Right forelimb (tissue), 1 donor: Measurements from ENCODE around the gene TBRG4.

ENCODE experiments used
- DNase-seq: peaks from one replicate; pipeline ENCODE4 v3.0.0-alpha.2; 2018

TBRG4 gene

DNA sequence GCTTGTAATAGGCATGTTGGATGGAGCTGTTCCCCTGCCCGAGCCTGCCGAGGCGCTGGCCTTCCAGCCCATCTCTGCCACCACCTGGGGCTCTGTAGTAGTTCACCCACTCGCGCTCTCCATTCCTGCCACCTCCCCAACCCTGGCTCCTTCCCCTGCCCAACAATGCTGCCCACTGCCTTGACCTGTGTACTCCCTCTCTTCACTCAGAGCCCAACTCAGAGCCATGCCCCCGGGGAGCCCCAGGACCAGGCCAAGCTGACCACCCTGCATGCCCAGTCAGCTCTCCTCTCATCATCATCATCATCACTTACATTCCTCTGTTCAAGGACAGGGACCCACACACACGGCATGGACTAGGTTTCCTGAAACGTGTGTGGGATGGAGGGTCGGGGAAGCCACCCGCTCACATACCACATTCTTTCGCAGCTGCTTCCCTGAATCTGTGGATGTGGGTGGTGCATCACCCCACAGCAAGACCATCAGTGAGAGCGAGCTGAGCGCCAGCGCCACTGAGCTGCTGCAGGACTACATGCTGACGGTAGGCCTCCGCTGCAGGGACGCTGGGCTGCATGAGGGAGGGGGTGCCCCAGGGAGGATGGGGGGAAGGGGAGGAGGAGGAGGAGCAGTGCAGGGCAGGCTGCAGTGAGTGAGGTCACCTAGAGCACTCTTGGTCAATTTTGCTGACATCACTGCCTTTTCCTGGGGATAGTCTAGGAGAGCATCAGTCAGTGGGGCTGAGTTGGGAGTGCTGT lies 38.3 kb downstream of the TBRG4 start:
- DNase-seq: no peak

DNA sequence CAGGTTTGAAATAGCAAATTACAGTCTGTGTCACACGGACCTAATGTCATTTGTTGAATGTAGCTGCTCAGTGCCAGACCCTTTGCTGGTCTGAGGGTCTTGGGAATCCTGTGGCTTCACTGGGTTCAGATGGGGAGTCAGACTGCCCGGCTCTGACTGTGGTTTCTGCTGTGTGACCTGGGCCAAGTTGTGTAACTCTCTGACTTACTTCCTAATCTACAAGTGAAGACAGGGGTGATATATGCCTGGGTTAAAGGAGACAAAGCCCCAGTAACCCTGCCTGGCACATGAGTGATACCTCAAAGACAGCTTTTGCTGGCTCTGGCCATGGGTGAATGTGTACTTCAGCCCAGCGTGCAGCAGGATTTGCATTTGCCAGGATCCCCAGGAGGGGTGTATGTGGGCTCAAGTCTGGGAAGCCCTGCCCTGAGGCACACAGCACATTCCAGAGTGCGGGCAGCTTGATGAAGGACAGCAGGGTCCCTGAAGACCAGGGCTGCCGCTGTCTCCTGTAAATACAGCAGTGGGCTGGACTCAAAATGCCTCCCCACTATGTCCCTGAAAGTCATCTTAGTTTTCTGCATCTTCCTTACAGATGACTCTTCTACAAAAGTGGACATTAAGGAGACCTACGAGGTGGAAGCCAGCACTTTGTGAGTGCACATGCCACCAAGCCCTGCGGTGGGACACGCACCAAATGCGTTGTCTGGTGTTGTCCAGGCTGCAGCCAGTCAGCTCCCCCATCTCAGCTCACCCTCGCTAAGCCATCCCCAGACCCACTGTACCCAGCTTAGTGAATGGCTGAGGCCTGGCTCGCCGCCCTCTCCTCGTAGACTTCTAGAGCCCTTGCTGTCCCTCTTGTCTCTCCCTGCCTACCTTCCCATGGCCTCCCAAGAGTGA lies 39.1 kb downstream of the TBRG4 start:
- no peak for DNase-seq

DNA sequence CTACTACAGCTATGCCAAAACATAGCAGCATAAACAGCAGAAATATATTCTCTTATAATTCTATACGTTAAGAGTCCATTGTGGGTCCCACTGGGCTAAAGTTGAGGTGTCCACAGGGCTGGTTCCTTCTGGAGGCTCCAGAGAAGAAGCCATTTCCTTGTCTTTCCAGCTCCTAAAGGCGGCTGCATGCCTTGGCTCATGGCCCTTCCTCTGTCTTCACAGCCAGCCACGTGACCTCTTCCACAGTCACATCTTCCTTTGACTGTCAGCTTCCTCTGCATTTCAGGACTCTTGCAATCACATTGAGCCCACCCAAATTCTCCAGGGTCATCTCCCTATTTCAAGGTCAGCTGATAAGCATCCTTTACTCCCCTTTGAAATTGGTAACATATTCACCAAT lies 40.0 kb downstream of the TBRG4 start:
- DNase-seq: no peak

DNA sequence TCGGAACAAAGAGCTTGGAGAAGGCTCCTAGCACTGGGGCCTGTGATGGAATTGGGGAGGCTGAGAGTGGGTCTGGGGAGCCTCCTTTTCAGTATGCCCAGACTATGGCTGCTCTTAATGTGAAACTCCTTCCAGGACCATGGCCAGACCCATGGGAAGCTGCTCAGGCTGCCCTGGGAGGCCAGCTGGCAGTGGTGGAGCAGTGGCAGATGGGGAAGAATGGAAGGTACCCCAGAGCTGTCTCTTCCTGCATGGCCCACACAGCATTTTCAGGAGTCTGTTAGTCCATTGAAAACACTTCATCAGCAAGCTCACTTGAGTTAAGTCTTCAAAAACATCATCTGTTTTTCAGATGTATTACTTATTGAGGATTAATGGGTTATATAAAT lies 41.2 kb downstream of the TBRG4 start:
- DNase-seq: no peak

DNA sequence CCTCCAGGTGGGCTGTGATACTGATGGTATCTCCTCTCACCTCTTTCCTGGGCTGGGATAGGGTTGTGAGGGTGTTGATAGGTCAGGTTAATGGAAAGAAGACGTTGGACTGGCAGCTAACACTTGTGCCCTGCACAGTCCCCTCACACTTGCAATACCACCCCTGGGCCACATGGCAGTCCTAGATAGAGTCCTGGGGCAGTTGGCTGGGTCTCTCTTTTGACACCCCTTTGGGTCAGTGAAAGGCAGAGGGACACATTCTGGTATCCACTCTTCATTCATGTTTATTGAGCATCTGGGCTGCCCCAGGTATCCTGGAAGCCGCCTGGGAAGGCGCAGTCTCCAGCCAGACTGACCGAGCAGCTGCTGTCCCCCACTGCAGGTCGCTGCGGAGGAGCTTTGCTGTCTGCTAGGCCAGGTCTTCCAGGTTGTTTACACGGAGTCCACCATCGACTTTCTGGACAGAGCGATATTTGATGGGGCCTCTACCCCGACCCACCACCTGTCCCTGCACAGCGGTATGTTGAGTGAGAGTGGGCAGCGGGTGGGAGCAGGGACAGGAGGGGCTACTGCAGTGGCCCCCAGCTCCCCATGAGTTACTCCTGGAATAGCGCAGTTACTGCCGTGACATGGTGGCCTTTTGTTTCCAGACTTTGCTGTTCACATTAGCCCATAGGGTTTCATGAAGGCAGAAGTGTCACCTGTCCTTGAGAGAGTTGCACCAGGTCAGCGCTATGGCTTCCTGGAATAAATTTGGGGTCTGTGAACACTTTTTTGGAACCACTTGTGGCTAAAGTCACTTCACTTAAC lies 41.8 kb downstream of the TBRG4 start:
- no peak for DNase-seq

DNA sequence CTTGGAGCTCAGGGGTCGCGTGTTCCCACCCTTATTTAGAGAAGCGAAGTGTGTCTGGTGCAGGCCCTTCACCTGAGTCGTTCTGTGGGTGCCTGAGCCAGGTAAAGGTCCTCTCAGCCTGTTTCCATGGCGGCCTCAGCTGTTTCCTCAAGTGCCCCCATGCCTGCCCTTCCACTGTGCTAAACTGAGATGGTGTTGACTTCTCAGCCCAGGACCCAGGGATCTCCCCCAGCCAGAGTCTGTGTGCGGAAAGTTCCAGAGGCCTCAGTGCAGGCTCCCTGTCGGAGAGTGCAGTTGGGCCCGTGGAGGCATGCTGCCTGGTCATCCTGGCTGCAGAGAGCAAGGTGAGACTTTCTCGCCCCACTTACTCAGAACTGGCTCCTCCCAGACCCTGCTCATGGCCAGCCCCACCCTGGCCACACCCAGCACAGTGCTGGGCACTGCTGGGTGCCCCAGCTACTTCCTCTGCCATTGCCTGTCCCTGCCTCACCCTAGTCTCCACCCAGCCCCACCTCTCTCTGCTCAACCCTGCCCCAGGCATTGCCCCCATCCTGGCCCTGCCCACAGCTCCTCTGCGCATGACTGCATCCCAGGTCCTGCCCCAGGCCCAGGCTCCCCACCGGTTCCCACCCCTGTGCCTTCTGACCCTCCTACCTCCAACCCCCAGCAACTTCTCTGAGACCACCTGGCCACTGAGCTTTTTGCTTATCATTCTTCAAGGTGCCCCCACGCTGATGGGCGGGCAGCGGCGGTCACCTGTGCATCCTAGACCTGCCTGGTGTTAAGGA lies 43.1 kb downstream of the TBRG4 start:
- no peak for DNase-seq

DNA sequence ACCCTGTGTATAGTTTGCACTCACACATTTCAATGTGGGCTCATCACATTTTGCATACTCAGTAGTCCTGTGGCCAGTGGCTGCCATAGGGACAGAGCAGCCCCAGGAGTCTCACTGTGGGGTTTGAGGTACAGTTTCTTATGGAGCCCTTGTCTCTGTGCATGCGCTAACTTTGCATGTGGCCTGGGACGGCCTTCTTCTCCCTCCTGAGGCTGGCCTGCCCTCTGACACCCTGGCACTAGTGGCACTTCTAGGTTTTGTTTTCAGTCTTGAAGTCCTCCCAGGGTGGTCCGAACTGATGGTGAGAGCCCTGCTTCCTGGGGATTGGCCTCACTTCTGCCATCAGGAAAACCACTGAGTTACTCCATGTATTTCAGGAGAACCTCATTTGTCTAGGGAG lies 43.9 kb downstream of the TBRG4 start:
- no peak for DNase-seq

DNA sequence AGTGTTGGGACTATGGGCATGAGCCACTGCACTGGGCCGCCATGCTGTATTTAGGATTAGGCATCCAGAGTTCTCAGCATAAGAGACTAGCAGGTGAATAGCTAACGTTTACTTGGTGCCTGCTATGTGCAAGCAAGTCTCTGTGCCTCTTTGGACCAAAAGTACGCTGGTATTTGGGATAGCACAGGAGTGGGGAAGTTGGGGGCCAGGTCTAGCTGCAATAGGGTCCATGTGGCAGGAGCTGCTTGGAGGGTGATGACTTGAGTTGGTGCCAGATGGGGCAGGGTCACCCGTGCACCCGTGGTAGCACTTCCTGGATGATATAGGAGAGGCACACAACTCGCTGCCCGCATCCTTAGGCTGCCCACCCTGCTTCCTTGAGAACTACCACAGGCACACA lies 45.1 kb downstream of the TBRG4 start:
- DNase-seq: no peak

DNA sequence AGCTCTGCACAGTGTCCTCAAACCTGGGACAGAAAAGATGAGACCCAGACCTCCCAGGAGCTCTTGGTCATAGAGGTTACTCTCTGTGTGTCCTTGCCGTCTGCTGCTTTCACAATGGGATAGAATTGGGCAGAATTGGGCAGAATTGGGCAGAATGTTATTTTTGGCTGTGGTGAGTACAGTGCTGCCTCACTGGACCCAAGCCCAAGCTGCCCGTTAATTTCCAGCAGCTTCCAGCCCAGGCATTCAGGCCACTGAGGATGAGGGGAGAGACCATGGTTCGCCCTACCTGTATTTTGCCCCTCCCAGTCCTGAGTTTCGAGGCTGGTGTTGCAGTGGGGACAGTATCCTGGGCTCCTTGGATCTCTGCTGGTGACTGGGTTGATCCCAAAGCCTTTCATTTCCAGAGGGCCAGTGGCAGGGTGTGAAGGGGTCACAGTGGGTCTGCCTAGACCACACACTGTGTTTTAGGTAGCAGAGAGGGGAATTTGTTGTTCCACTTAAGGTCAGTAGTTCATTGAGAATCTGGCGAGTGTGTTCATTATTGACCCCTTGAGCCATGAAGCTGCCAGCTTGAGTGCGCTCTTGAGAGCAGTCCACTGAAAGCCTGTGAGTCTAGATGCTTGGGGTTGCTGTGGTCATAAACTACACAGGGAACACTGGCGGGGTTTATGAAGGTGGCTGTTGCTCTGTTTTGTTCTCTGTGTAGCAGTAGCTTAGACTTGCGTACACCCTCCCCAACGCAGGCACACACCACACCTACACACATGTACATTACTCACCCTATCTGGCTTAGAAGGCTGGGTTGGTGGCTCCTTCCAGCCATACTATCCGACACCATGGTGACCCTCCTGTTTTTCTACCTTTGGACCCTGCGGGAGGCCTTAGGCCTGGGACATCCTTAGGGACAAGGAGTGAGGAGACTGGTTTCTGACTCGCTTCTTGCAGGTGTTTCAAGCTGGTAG lies 46.2 kb downstream of the TBRG4 start:
- no peak for DNase-seq

DNA sequence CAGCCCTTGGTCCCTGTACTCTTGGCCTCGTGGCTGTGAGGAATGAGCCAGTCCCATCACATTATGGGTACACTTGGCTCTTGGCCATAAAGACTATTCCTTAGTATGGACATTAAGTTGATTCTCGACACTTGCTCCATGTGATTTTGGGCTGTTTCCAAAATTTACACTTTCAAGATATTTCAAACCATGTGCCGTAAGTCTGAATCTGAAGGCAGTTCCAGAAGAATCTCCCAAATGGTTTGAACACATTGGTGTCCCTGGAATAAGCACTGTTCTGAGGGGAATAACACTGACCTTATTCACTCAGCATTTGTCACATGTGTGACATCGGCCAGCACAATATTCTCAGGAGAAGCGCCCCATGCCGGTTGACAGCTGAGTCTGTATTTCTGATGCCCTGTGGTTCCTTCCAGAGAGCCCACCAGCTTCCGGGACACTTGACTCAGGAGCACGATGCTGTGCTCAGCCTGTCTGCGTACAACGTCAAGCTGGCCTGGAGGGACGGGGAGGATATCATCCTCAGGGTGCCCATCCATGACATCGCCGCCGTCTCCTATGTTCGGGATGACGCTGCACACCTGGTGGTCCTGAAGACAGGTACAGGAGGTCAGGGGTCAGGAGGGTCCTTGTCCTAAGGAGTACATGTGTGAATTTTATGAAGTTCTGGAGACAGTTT lies 47.3 kb downstream of the TBRG4 start:
- DNase-seq: no peak

DNA sequence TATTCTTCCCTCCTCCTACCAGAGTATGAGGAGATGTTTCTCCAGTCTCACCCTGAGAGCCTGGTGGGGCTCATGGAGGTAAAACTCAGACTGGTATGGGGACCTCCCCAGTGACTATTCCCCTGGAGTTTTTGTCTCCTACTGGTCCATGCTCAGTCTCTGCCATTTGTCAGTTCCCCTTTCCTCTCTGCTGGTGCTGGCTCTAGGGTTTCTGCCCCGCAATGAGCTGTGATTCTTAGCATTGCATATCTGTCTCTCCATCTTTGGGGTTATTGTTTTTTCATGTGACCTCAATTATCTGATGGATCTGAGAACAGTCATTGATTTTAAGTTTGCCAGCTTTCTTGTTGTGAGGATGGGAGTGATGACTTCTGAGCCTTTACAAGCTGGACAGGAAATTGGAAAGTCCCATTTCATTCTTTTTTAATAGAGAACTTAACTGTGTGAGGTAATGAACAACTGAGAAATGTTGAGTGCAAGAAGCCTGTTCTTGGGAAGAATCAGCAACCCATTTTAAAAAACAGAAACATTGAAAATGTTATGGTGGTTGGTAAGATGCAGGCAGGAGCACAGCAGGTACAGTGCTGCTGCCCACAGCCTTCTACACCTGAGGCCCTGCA lies 49.6 kb downstream of the TBRG4 start:
- no peak for DNase-seq

DNA sequence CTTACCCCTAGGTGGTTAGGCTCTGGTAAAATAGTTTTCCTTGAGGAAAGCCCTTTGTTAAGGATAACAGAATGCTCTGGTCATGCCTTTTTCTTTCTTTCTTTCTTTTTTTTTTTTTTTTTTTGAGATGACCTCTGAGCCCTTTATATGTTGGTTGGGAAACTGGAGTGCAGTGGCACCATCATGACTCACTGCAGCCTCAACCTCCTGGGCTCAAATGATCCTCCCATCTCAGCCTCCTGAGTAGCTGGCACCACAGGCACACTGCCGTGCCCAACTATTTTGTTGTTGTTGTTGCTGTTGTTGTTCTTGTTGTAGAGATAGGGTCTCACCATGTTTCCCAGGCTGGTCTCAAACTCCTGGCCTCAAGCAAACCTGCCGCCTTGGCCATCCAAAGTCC lies 50.1 kb downstream of the TBRG4 start:
- DNase-seq: no peak

DNA sequence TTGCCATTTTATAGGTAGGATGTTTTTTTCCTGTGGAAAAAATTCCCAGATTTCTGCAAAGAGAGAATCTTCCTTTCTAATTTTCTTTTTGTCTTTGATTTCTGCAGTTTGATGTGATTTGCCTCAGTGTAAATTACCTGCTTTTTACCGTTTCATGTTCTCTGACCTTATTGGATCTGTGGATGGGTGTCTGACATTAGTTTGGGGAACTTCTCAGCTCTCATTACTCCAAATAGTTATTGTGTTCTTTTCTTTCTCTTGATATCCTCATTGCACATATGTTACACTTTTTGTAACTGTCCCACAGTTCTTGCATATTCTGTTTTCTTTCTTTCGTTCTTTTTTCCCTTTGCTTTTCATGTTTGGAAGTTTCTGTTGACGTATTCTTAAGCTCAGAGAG lies 51.2 kb downstream of the TBRG4 start:
- no peak for DNase-seq

DNA sequence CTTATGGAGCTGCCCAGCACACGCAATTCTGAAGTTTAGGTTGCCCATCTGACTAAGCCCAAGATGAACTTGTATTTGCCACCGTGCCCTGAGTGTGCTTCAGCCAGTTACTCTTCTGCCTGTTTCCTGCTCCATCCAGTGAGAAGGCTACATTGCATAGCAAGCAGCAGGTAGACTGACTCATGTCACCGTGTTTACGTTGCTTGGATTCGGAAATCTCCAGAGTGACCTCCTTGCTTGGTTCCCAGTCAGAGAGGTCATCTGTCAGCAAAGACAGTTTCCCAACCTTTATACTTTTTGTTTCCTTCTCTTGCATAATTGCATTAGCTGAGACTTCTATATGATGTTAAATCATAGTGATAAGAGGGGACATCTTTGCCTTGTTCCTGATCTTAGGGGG lies 53.6 kb downstream of the TBRG4 start:
- no peak for DNase-seq

DNA sequence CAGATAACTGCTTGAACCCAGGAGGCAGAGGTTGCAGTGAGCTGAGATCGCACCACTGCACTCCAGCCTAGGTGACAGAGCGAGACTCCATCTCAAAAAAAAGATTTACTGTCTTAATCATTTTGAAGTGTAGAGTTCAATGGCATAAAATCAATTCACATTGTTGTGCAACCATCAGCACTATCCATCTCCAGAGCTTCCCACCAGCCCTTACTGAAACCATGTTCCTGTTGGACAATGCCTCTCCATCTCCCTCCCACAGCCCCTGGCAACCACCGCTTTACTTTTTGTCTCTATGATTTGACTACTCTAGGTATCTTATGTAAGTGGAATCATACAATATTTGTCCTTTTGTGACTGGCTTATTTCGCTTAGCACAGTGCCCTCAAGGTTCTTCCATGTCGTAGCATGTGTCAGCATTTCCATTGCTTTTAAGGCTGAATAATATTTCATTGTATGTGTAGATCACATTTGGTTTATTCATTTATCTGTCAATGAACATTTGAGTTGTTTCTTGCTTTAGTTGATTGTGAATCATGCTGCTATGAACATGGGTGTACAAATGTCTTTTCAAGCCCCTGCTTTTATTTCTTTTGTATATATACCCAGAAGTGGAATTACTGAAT lies 55.8 kb downstream of the TBRG4 start:
- DNase-seq: no peak

DNA sequence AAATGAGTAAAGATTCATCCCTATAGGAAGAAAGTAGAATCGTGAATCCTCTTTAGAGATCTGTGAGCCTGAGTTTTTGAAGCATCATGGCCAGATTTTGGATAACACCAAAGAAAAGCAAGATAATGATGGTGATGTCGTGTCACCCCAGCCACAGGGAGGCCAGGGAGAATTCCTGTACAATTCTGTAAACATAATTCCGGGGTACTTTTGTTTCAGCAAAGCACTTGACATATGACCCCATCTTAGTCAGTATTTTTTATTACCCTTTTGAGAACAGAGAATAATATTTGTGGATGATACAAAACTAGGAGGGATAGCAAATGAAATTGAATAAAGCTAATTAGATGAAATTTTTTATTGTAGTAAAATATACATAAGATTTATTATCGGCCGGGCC lies 56.5 kb downstream of the TBRG4 start:
- no peak for DNase-seq

DNA sequence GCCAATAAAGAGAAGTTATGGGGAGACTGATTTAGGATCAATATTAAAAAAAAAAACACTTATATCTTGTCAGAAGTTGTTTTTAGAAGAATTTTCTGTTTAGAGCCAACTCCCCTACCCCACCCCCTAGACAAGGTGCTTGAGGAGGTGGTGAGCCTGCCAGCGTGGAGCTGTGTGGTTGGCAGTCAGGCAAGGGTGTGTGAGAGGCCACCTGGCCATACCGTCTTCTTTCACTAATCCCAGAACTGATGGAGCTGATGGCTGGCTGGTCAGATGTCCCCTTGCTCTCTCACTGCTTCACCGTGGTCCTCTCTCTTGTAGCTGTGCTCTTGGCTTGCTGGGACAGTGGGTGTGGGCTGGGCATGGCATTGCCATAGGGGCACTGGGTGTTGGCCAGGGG lies 57.1 kb downstream of the TBRG4 start:
- DNase-seq: no peak

DNA sequence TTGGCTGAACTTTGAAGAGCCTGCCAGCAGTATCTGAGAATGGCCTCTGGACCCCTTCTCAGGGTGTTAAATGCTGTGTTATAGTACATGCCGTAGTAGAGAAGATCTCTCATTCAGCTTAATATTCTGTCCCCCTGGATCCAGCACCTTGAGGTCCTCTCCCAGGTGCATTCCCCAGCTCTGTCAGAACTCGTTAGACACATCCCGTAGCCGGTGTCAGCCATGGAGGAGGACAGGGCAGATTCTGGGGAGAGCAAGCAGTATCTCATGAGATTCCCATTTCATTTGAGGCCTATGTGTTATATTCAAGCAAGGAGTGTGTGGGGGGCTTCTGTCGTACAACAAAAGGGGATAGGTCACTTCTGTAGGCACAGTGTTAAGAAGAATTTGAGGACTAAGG lies 57.6 kb downstream of the TBRG4 start:
- no peak for DNase-seq

DNA sequence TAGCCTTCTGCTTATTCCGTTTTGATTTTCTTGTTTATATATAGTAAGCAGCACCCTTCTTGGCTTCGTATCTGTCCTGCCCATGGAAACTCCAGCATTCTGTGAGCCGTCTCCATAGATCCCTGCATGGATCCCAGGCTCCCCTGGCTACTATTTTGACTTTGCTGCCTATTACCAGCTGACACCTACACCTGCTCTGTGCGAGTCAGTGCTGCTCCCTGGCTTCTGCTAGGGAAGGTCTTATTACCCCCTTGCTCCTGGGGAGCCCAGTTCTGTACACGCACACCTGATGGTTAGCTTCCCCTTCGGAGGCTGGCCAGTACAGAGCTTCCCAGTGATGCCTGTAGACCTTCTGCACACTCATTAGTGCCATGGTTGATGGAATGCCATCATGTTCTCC lies 58.1 kb downstream of the TBRG4 start:
- DNase-seq: no peak

DNA sequence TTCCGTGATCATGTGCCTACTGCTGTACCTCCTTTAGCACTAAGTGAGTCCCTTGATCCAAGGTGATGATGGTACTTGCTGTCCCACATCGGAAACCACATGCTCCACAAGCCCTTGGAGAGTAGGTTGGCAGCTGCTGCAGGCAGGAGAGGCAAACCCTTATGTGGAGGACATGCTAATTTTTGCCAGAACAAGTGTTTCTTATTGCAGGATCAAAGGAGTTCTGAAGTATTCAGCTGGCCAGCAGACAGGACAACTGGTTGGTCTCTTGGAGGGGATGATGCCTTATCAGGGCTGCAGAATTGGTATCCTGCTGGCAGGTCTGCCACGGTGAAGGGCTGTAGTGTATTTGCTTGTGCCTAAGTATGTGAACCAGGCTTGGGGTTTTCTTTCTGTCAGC lies 59.5 kb downstream of the TBRG4 start:
- DNase-seq: no peak
